UCSD-AML1 (cell line): ENCODE results near the gene TNNI3.
"Not testable (repeated sequence)": the region's sequence is repeated elsewhere in the genome, so short reads cannot be mapped to it uniquely, and the experiment has no call there.

ENCODE experiments used
- DNase-seq: peaks from one replicate; lab custom pipeline; 2025; ENCODE audit not compliant: unreplicated experiment; lab: John Stamatoyannopoulos, UW

The TNNI3 gene

GRCh38 chr19:55157064-55157908 lies at the start of gene TNNI3:
TNNI3 (minus strand) TSS chr19:55157732; CDS start chr19:55157589, 143 bp downstream.
- DNase-seq = no peak

- peak; percentile 83 for DNase-seq
Measured at GRCh38 chr19:55206664-55207500, 49.4 kb upstream of the TNNI3 start.

- DNase-seq = not testable (repeated sequence)
Measured at GRCh38 chr19:55202199-55202598, 44.7 kb upstream of the TNNI3 start.

GRCh38 chr19:55199620-55200204 lies 42.2 kb upstream of the TNNI3 start:
- DNase-seq = no peak

- no peak for DNase-seq
Measured at GRCh38 chr19:55198651-55199050, 41.1 kb upstream of the TNNI3 start.

GRCh38 chr19:55197528-55197927 lies 40.0 kb upstream of the TNNI3 start:
- no peak for DNase-seq

GRCh38 chr19:55196803-55197202 lies 39.3 kb upstream of the TNNI3 start:
- no peak for DNase-seq

- no peak for DNase-seq
Measured at GRCh38 chr19:55193481-55193880, 35.9 kb upstream of the TNNI3 start.

GRCh38 chr19:55189403-55189835 lies 31.9 kb upstream of the TNNI3 start:
- peak; percentile 80 for DNase-seq

GRCh38 chr19:55188625-55189024 lies 31.1 kb upstream of the TNNI3 start:
- peak; percentile 67 for DNase-seq

GRCh38 chr19:55186080-55186479 lies 28.5 kb upstream of the TNNI3 start:
- DNase-seq = no peak

- DNase-seq = no peak
Measured at GRCh38 chr19:55181740-55182139, 24.2 kb upstream of the TNNI3 start.

GRCh38 chr19:55179606-55180484 lies 22.3 kb upstream of the TNNI3 start, which contains the start of gene SYT5:
SYT5 (minus strand) TSS chr19:55180289; CDS start chr19:55179041, 1,248 bp downstream.
- peak; percentile 62 for DNase-seq

- DNase-seq = peak; percentile 74
Measured at GRCh38 chr19:55178781-55179599, 21.5 kb upstream of the TNNI3 start.

- DNase-seq = no peak
Measured at GRCh38 chr19:55176076-55176475, 18.5 kb upstream of the TNNI3 start.

- no peak for DNase-seq
Measured at GRCh38 chr19:55175117-55175867, 17.8 kb upstream of the TNNI3 start.

- no peak for DNase-seq
Measured at GRCh38 chr19:55174425-55175116, 17.0 kb upstream of the TNNI3 start.

- DNase-seq = peak; percentile 83
Measured at GRCh38 chr19:55173714-55174409, 16.3 kb upstream of the TNNI3 start.
